Amniotic stem cell (primary cell): ENCODE results near the gene SPEN.

Experiments
- DNase-seq: peaks from one replicate; lab custom pipeline; 2025; lab: John Stamatoyannopoulos, UW

Gene SPEN

GRCh38 chr1:15935056-15935950 is 87.8 kb downstream of the SPEN start:
- DNase-seq = no peak

GRCh38 chr1:15936025-15936424 is 88.5 kb downstream of the SPEN start:
- DNase-seq = no peak

DNA sequence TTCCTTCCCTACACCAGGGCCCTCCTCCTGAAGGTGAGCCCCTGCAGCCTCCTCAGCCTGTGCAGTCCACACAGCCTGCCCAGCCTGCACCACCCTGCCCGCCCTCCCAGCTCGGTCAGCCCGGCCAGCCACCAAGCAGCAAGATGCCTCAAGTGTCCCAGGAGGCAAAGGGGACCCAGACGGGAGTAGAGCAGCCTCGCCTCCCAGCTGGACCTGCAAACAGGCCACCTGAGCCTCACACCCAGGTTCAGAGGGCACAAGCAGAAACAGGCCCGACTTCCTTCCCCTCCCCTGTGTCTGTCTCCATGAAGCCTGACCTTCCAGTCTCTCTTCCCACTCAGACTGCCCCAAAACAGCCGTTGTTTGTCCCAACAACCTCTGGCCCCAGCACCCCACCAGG is 89.6 kb downstream of the SPEN start:
- no peak for DNase-seq

DNA sequence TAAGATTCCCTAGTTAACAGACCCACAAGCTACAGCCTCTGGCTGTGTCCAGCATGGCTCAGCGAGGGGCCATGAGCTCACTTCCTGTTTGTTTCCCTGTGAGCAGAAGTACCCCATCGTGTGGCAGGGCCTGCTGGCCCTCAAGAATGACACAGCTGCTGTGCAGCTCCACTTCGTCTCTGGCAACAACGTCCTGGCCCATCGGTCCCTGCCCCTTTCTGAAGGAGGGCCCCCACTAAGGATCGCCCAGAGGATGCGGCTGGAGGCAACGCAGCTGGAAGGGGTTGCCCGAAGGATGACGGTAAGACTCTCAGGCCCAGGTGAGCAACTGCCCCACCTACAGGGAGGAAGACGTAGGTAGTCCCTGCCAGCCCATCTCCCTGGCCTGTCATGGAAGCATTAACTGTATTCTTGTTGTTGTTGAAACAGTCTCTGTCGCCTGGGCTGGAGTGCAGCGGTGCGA is 90.2 kb downstream of the SPEN start:
- DNase-seq = no peak

- DNase-seq = no peak
Measured at GRCh38 chr1:15938628-15939161, 91.2 kb downstream of the SPEN start.

GRCh38 chr1:15939181-15940109 is 91.9 kb downstream of the SPEN start:
- DNase-seq = no peak

- no peak for DNase-seq
Measured at GRCh38 chr1:15940110-15941043, 92.9 kb downstream of the SPEN start.

- DNase-seq = no peak
Measured at GRCh38 chr1:15941044-15941840, 93.7 kb downstream of the SPEN start.

- DNase-seq = no peak
Measured at GRCh38 chr1:15941899-15942660, 94.6 kb downstream of the SPEN start.

DNA sequence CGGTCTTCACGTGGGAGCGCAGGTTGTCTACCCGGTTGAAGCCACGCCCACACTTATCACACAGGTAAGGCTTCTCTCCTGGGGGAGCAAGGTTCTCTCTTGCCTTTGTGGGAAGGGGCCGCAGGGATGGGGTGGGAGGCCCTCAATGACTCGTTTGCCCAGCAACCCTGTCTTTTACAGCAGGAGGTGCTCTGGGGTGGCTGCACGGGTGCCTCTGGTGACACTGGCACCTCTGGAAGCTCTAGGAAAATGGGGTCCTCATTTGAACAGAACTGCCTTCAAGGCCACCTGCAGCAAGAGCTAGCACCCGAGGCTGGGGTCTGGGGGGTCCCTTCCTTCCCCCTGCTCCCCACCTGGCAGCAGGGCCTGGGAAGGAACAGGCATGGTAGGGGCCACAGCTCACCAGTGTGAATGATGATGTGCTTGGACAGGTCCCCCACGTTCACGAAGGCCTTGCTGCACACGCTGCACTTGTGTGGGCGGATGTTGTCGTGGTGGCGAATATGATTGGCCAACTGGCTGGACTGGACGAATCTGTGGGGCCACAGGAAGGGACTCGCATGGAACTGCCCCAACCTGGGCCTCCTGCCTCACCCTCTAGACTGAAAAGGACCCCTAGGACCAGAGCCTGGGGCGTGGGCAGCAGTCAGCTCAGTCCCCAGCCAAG is 95.3 kb downstream of the SPEN start:
- no peak for DNase-seq

- DNase-seq = no peak
Measured at GRCh38 chr1:15943328-15943991, 96.0 kb downstream of the SPEN start.

DNA sequence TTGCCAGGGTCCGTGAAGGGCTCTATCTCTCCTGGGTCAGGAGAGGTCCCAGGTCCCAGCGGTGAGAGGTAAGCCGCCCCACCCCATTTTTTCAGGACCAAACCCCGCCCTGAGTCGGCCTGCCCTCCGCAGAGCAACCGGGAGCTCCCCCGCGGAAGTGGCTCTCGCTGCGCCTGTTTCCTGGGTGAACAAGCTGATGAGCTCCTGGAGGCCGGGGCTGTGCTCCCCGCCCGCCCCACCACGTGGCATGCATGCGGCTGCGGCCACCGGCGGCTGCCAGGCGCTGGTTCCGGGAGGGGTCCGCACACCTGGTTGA is 96.4 kb downstream of the SPEN start:
- no peak for DNase-seq

- no peak for DNase-seq
Measured at GRCh38 chr1:15944308-15945010, 97.0 kb downstream of the SPEN start.

- DNase-seq = no peak
Measured at GRCh38 chr1:15945011-15945831, 97.7 kb downstream of the SPEN start.

- no peak for DNase-seq
Measured at GRCh38 chr1:15945832-15946448, 98.4 kb downstream of the SPEN start.

DNA sequence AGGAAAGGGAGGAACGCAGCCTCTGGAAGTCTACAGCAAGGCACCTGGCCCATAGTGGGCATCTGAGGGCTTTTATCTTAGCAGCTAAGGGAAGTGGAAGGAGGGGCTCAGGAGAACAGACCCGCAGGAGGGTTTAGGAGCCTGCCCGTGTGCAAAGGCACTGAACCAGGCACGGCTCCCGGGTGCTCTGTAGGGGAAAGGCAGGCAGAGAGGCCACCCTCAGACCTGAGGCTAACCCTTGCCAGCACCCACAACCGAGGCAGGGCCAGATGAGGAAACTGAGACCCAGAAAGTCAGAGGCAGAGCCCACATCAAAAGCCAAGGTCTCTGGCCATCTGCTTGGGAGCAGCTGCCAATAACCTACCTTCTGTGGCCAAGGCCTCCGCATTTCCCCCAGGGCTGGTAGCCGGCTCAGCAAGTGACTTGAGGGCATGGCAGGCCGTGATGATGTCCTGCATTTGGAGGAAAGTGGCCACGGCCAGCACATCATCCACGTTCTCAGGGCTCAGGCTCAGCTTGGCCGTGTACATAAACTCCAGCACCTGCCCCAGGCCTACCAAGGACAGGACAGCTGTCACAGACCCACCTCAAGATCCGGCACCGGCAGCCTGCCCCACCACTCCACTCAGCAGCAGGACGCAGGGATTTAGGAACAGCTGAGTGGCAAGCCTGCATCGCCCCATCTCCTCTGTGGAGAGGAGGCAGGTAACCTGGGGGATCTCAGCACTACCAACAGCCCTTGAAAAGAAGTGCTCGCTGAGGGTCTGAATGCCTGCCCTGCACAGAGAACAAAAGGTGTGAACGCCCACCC is 99.3 kb downstream of the SPEN start:
- no peak for DNase-seq
